NCI-H1092 (cell line): Measurements from ENCODE around the gene FAM153A.
"Not testable (repeated sequence)": the region's sequence is repeated elsewhere in the genome, so short reads cannot be mapped to it uniquely, and the experiment has no call there.

Experiments used
- DNase-seq: peaks from one replicate; lab custom pipeline; 2025; lab: John Stamatoyannopoulos, UW

FAM153A gene

GRCh38 chr5:177724858-177725257 lies 57.8 kb downstream of the FAM153A start:
- DNase-seq = not testable (repeated sequence)

- DNase-seq = not testable (repeated sequence)
Observed at GRCh38 chr5:177723831-177724485, 58.7 kb downstream of the FAM153A start.

GRCh38 chr5:177722829-177723228 lies 59.9 kb downstream of the FAM153A start:
- not testable (repeated sequence) for DNase-seq

- DNase-seq = not testable (repeated sequence)
Observed at GRCh38 chr5:177719989-177720388, 62.7 kb downstream of the FAM153A start.

- not testable (repeated sequence) for DNase-seq
Observed at GRCh38 chr5:177715423-177715822, 67.3 kb downstream of the FAM153A start.

GRCh38 chr5:177696100-177696499 lies 86.6 kb downstream of the FAM153A start:
- not testable (repeated sequence) for DNase-seq

- not testable (repeated sequence) for DNase-seq
Observed at GRCh38 chr5:177695356-177695930, 87.3 kb downstream of the FAM153A start.

GRCh38 chr5:177694518-177694835 lies 88.2 kb downstream of the FAM153A start:
- DNase-seq = not testable (repeated sequence)

- not testable (repeated sequence) for DNase-seq
Observed at GRCh38 chr5:177693671-177694517, 88.8 kb downstream of the FAM153A start.

- DNase-seq = not testable (repeated sequence)
Observed at GRCh38 chr5:177692969-177693368, 89.7 kb downstream of the FAM153A start.

GRCh38 chr5:177692507-177692906 lies 90.2 kb downstream of the FAM153A start:
- DNase-seq = not testable (repeated sequence)

GRCh38 chr5:177689011-177689610 lies 93.6 kb downstream of the FAM153A start:
- not testable (repeated sequence) for DNase-seq

GRCh38 chr5:177688091-177688490 lies 94.6 kb downstream of the FAM153A start:
- DNase-seq = not testable (repeated sequence)

GRCh38 chr5:177681920-177682319 lies 100.8 kb downstream of the FAM153A start:
- DNase-seq = not testable (repeated sequence)
